GM11168 (cell line): ENCODE measurements around the gene PRSS27.

Experiments used
- in situ Hi-C: fragments of 300-500 bp; cut with MboI; formaldehyde crosslinking; loops from one replicate; pipeline ENCODE4 v1.12.0; 2022; ENCODE audit warnings: low sequenced_read_pairs; ENCODE audit not compliant: unreplicated experiment

Gene PRSS27

GRCh38 chr16:2752035-2752849 lies 32.2 kb upstream of the PRSS27 start, which contains the start of gene SRRM2:
Gene SRRM2 (plus strand): TSS chr16:2752638. CDS start chr16:2756365, 3,727 bp downstream.
- in situ Hi-C loops = no loop called here

GRCh38 chr16:2751577-2752034 lies 31.6 kb upstream of the PRSS27 start:
- in situ Hi-C loops = no loop called here

DNA sequence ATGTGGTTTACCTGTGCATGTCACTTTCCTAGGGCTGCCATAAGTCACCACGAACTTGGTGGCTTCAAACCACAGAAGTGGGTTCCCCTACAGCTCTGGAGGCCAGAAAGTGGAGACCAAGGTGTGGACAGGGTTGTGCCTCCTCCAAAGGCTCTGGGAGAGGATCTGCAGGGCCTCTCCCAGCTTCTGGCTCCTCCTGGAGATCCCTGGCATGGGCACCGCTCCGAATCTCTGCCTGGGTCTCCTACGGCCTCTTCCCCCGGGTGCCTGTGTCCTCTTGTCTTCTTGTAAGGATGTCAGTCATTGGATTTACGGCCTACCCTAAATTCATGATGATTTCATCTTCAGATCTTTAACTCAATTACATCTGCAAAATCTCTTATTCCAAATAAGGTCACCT lies 29.9 kb upstream of the PRSS27 start:
- in situ Hi-C loops = no loop called here

DNA sequence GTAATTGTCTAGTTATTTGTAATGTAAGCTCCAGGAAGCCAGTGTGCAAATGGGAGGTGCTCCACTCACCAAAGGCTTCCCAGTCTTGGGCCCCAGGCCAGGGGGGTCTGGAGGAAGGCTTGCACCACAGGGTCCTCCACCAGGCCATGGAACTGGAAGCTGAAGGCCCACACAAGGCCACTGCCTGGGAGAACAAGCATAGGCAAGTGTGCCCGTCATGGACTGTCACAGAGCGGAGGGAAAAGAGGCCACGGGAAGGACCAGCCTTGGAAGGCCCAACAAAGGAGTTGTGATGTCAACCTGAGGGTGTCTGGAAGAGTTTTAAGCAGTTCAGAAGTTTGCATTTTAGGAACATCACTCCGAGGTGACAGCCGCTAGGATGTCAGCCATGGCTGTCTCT lies 29.5 kb upstream of the PRSS27 start:
- in situ Hi-C loops = no loop called here

DNA sequence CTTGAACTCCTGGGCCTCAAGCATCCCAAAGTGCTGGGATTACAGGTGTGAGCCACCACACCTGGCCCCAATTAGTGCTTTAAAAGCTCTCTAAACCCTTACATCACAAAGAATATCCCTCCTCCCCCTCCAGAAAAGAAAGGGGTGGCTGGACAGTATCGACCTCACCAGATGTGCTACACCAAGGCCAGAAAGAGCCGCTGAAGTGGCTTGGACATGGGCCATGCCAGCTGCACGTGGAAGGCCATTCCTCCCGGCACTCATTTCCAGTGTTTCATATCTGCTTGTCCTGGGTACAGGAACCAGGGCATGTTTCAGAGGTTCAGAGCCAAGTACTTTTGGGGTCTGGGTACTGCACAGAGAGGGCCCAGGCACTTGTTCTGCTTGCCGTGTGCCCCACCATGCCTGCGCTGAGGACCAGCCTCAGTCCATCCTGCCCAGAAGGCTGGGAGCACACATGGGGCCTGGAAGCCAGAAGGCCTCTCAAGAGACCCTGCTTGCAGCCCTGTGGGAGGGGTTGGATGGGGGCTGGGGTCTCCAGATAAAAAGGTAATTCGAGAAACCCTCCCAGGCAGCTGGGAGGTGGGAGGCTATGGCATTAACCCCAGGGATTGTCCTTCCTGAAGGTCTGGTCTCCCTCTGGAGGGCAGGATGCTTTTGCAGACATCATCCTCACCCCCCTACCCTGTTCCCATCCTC lies 28.9 kb upstream of the PRSS27 start:
- in situ Hi-C loops = no loop called here

- in situ Hi-C loops = no loop called here
Measured at GRCh38 chr16:2745961-2746360, 25.9 kb upstream of the PRSS27 start.

GRCh38 chr16:2745116-2745890 lies 25.3 kb upstream of the PRSS27 start:
- in situ Hi-C loops = no loop called here

DNA sequence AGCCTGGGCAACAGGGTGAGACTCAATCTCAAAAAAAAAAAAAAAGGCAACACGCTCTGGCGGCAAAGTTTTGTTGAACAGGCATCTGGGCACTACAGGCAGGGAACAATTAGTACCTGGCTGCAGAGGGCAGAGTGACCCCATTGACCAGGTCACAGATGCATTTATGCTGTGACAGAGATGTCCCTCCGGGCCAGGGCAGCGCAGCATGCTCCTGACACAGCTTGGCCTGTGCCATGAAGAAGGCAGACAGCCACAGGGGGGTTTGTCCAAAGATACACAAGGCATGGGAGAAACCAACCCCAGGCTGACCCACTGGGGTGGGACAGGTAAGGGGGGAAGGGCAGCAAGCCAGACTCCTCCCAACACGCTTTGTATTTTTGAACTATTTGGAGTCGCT lies 24.7 kb upstream of the PRSS27 start:
- in situ Hi-C loops = no loop called here

DNA sequence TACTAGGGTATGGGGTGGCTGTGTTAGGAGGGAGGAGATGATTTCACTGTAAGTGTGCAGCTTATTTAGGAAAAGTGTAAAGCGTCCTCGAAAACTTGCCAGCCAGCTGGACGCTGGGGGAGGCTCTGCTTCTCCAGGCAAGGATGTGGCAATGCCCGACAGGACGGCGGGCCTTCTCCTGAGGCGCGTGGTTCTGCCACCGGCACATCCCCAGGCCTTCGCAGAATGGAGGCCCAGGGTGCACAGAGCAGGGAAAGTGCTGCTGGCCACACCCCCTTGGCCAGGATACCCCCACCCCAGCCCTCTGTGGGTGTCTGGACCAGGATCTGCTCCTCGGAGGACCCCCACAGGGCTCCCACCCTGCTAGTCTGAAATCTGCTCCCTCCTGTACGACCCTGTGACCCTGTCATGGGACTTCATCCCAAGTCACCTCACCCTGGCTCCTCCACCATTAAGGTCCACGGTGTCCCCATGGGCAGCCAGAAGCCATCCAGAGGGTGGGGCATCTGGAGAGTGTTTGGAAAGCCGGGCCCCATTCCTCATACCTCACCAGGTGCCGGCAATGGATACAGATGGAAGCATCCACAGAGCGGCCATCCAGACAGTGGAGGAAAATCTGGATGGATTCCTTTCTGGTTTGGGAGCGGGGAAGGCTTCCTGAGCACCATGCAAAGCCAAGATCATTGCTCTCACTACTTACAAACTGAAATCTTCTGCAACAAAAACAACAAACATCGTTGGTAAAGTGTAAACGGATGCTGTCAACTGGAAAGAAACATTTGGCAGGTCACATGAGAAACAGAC lies 23.2 kb upstream of the PRSS27 start:
- in situ Hi-C loops = no loop called here

- in situ Hi-C loops = no loop called here
Measured at GRCh38 chr16:2742323-2743006, 22.4 kb upstream of the PRSS27 start.

DNA sequence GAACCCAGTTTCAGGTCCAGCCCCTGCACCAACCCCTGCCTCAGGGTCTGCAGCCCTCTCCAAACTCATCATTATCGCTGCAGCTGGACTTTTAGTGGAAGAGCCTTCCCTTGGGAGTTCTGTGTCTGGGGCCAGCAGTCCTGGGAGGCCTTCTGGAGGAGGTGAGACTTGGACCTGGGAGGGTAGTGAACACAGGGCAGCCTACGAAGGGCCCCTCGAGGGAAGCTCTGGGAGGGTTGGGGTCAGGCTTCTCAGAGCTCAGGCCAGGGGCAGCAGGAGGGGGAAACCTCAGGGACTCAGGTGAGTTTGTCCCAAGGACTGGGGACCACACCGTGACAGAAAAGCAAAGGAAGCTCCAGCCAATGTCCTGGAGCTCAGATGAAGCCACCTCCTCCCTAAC lies 21.1 kb upstream of the PRSS27 start:
- in situ Hi-C loops = no loop called here

DNA sequence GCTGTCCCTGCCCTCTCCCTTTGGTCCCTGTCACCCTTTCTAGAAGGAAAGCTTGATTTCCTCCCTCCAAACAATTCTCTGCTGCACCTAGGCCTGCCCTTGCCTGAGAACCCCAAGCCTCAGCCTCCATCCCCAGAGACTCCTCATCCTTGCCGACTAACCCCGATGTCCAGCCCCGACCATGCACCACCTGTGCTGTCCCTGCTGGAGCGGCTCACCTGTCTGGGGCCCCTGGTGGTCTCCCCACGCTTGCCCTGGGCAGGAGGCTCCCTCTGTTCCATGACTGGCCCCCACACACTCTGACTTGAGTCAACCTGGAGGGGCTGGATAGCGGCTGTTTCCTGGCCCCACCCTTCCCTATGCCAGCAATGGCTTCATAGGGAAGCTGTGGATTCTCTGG lies 20.5 kb upstream of the PRSS27 start:
- in situ Hi-C loops = no loop called here

- in situ Hi-C loops = no loop called here
Measured at GRCh38 chr16:2739625-2740430, 19.8 kb upstream of the PRSS27 start.

GRCh38 chr16:2738615-2739014 lies 18.6 kb upstream of the PRSS27 start:
- in situ Hi-C loops = no loop called here

DNA sequence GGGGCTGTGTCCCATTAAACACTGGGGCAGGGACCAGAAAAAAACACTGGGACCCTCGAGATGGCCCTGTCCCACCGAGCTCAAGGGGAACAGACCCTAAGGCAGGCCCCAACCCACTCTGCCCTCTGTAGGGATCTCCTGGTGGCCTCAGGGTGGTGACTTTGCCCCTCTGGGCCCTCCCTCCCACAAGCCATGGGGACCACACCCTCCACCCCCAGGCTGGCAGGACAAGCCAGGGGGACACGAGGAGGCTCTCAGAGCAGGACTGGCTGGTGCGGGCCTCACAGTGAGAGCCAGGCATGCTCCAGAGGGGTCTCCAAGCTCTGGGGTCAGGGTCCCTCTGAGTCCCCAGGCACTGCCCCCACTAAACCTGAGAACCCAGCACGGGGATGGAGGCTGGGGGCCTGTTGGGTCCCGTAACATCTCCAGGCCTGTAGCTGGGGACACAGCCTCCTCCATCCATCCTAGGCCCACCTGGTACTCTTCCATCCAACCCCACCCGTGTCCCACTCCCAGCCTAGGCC lies 17.9 kb upstream of the PRSS27 start:
- in situ Hi-C loops = no loop called here

DNA sequence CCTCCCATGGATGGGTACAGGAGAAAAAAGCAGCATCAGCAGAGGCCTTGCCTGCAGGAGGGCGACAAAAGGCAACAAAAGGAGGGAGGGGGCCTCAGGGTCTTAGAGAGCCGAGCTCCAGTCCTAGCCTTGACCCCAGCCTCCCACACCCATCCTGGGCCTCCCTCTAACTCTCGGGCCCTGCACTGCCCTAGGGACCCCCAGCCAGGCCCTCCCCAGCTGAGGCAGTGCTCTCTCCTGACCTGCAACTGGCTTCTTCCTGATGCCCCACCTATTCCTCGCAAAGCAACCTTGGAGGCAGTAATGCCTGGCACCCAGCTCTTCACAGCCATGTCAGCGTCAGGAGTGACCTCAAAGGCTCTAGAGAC lies 17.2 kb upstream of the PRSS27 start:
- in situ Hi-C loops = no loop called here

DNA sequence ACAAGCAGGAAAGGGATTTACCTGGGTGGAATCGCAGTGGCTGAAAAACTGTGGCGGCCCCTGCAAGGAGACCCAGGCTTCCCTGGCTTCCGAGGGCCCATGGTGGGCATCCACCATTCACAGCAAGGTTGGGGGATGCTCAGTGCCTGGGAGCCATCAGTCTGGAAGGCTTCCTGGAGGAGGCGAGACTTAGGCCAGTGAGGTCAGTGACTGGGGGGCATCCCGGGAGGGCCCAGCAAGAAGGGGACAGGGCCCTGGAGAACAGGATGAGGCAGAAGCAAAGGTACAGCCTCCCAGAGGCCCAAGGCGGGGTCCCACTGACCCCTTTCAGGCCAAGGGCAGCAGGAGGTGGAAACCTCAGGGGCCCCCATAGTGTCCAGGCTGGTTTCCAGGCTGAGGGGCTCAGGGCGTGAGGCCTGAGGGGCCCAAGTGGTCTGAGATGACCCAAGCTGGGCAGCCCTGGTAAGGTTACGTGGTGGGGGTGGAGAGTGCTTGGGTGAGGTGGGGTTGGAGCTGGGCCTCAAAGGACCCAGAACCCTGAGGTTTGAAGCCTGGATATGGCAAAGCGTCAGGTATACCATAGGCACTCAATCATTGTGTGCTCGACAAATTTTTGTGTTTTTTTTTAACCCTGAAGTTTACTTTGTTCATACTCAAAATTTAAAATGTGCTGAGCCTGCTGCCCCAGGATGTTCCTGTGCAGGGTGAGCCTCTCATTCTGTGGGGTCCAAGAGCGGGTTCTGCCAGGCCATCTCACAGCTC lies 16.6 kb upstream of the PRSS27 start:
- in situ Hi-C loops = no loop called here
